Neural progenitor cell (in vitro differentiated cells): ENCODE measurements around the gene ANKRD28. TPM values are rescaled to one million over a fixed set of nuclear protein-coding genes. Genes with fewer than 3 reads are reported as not detected.
A peak's percentile ranks its signal among the peaks of the same experiment; 100 is the strongest.

Experiments
- DNase-seq: peaks from one replicate; pipeline ENCODE4 v3.0.0-alpha.2; 2016; ENCODE audit warnings: low spot score
- H2AFZ ChIP-seq: fragments of 200-600 bp; sonication (generic); replicated peaks from 2 replicates; pipeline ENCODE4 v1.6.1; 2016; ENCODE audit warnings: antibody characterized with exemption
- H3F3A ChIP-seq: fragments of 200-600 bp; sonication (generic); 2 replicates; pipeline ENCODE4 v1.6.1; 2016; ENCODE audit warnings: antibody characterized with exemption, low read depth
- H3K27ac ChIP-seq: fragments of 200-600 bp; sonication (generic); 2 replicates; pipeline ENCODE4 v1.5.1; 2016; ENCODE audit warnings: mild to moderate bottlenecking
- H3K27me3 ChIP-seq: fragments of 200-600 bp; sonication (generic); 2 replicates; pipeline ENCODE4 v1.6.1; 2016; ENCODE audit warnings: mild to moderate bottlenecking, moderate library complexity
- H3K36me3 ChIP-seq: fragments of 200-600 bp; sonication (generic); 2 replicates; pipeline ENCODE4 v1.5.1; 2016
- H3K4me1 ChIP-seq: fragments of 200-600 bp; sonication (generic); 2 replicates; pipeline ENCODE4 v1.6.1; 2016; ENCODE audit warnings: mixed run types
- H3K4me2 ChIP-seq: fragments of 200-600 bp; sonication (generic); 2 replicates; pipeline ENCODE4 v1.6.1; 2016
- H3K4me3 ChIP-seq: fragments of 200-600 bp; sonication (generic); 2 replicates; pipeline ENCODE4 v1.5.1; 2016
- H3K79me2 ChIP-seq: fragments of 200-600 bp; sonication (generic); 2 replicates; pipeline ENCODE4 v1.6.1; 2016; ENCODE audit warnings: low read depth
- H3K9ac ChIP-seq: fragments of 200-600 bp; sonication (generic); 2 replicates; pipeline ENCODE4 v1.6.1; 2016
- H3K9me3 ChIP-seq: fragments of 200-600 bp; sonication (generic); 2 replicates; pipeline ENCODE4 v1.5.1; 2016; ENCODE audit warnings: low read depth
- H4K20me1 ChIP-seq: fragments of 200-600 bp; sonication (generic); 2 replicates; pipeline ENCODE4 v1.6.1; 2016; ENCODE audit warnings: low read depth
- H3K27ac Mint-ChIP-seq: 3 replicates; pipeline ENCODE4 v1.8.0; 2021; ENCODE audit warnings: mixed read lengths
- H3K27me3 Mint-ChIP-seq: 2 replicates; pipeline ENCODE4 v1.8.0; 2022; ENCODE audit warnings: low read depth, mild to moderate bottlenecking, inconsistent platforms, moderate library complexity, mixed read lengths; ENCODE audit not compliant: insufficient read depth
- H3K36me3 Mint-ChIP-seq: 3 replicates; pipeline ENCODE4 v1.8.0; 2021; ENCODE audit warnings: mixed read lengths
- H3K4me1 Mint-ChIP-seq: 3 replicates; pipeline ENCODE4 v1.8.0; 2021; ENCODE audit warnings: mixed read lengths
- H3K4me3 Mint-ChIP-seq: 3 replicates; pipeline ENCODE4 v1.8.0; 2021; ENCODE audit warnings: mild to moderate bottlenecking, moderate library complexity, mixed read lengths
- H3K9me3 Mint-ChIP-seq: 3 replicates; pipeline ENCODE4 v1.8.0; 2020; ENCODE audit warnings: mixed read lengths
- EZH2 ChIP-seq: fragments of 200-600 bp; sonication (generic); IDR thresholded peaks from 2 replicates; pipeline ENCODE4 v1.6.1; 2017; ENCODE audit warnings: antibody characterized with exemption, mild to moderate bottlenecking, moderate library complexity
- EZH2phosphoT487 ChIP-seq: fragments of 200-600 bp; sonication (generic); IDR thresholded peaks from 2 replicates; pipeline ENCODE4 v1.6.1; 2017; ENCODE audit warnings: antibody characterized with exemption
- total RNA-seq: library from RNA; depleted of rRNA; stranded (reverse); fragments of >200 nt; gene quantifications from 2 replicates; pipeline ENCODE4 v1.2.3, GENCODE V29; 2015; ENCODE audit warnings: low replicate concordance
- TF ChIP-seq, protein P1 (sequence below): fragments of 200-600 bp; sonication (generic); IDR thresholded peaks from 2 replicates; pipeline ENCODE4 v1.5.1; 2017; ENCODE audit warnings: antibody characterized with exemption, mild to moderate bottlenecking

The ANKRD28 gene
- total RNA-seq, 1 donor from 2014 or later, result 36.4 TPM

DNA sequence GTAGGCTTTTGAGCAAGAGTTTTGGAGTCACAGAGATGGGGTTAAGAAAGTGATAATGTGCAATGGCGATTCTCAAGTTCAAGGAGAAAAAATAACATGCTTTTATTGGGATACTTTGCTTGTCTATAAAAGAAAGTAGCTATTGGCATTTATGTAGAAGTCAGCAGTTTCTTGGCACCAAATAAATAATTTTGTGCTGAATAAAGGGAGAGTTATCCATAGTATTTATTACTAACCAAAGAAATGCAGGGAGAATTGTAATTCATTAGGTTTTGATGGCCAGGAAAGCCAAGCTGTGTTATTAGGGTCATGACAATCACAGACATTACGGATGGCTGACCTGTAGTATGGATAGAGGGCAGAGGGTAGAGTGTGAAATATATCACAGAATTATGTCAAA is 163.1 kb downstream of the ANKRD28 start:
- Histone ChIP-seq H3K27me3 (no peaks in the 10 kb centered on the region), H3K4me3 (no peak overlapping the region), H2AFZ (no peak overlapping the region), H3K4me2 (no peak overlapping the region), H3K79me2 (no peaks in the 10 kb centered on the region), H3K9me3 (no peaks in the 10 kb centered on the region), H3K9ac (no peak overlapping the region), H4K20me1 (no peaks in the 10 kb centered on the region), H3K4me1 (peaks cover 13% of the 10 kb centered on the region), H3K36me3 (no peaks in the 10 kb centered on the region), H3F3A (peaks cover 5% of the 10 kb centered on the region), H3K27ac (no peak overlapping the region)
- Mint-ChIP-seq H3K27me3 (peaks cover 2% of the 10 kb centered on the region), H3K4me3 (no peak overlapping the region), H3K9me3 (no peaks in the 10 kb centered on the region), H3K36me3 (peaks cover 2% of the 10 kb centered on the region), H3K27ac (no peak overlapping the region), H3K4me1 (peaks cover 43% of the 10 kb centered on the region)
- DNase-seq, result no peak
- TF ChIP-seq EZH2, result no peak
- TF ChIP-seq EZH2phosphoT487, result no peak
- TF ChIP-seq, protein P1, sequence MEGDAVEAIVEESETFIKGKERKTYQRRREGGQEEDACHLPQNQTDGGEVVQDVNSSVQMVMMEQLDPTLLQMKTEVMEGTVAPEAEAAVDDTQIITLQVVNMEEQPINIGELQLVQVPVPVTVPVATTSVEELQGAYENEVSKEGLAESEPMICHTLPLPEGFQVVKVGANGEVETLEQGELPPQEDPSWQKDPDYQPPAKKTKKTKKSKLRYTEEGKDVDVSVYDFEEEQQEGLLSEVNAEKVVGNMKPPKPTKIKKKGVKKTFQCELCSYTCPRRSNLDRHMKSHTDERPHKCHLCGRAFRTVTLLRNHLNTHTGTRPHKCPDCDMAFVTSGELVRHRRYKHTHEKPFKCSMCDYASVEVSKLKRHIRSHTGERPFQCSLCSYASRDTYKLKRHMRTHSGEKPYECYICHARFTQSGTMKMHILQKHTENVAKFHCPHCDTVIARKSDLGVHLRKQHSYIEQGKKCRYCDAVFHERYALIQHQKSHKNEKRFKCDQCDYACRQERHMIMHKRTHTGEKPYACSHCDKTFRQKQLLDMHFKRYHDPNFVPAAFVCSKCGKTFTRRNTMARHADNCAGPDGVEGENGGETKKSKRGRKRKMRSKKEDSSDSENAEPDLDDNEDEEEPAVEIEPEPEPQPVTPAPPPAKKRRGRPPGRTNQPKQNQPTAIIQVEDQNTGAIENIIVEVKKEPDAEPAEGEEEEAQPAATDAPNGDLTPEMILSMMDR, result no peak

DNA sequence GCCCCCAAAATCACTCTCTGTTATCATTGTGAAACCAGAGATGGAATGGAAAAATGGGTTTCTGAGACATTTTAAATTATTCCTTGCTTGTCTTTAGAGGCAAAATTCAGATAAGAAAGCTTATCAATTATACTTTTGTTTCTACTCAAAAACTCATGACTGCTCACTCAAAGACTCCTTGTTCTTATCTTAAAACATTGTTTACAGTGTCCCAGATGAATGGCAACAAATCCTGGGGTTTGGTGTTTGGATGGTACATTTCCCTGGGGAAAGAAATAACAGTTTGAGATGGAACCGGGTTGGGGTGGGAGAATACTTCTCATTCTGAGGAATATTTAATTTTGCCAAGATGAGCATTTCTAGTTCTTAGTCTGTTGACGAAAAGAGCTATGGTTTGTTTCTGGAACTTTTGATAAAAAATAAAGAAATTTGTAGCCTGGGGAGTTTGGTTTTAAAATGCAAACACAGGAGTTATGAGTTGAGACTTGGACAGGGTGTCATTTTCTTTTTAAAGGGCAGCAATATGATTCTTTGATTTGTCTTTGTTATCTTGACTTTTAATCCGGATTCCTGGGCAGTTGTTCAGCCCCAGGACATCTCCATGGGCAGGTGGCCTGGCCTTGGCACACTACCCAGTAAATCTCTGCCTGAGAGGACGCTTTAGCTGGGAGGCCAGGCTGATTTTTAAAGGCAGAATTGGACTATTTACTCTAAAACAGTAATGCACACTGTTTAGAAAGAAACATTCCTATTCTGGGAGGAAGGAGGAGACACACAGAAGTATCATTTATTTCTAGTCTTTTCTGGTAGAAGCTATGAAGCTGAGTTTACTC is 163.8 kb downstream of the ANKRD28 start:
- Histone ChIP-seq H3K79me2 (no peaks in the 10 kb centered on the region), H3K4me2 (no peak overlapping the region), H2AFZ (no peak overlapping the region), H4K20me1 (no peaks in the 10 kb centered on the region), H3K9ac (no peak overlapping the region), H3K36me3 (no peaks in the 10 kb centered on the region), H3K27me3 (no peaks in the 10 kb centered on the region), H3F3A (peaks cover 5% of the 10 kb centered on the region), H3K27ac (no peak overlapping the region), H3K4me3 (no peak overlapping the region), H3K4me1 (peaks cover 13% of the 10 kb centered on the region), H3K9me3 (no peaks in the 10 kb centered on the region)
- DNase-seq, result no peak
- Mint-ChIP-seq H3K4me3 (no peak overlapping the region), H3K36me3 (peaks cover 2% of the 10 kb centered on the region), H3K27me3 (peaks cover 2% of the 10 kb centered on the region), H3K27ac (no peak overlapping the region), H3K9me3 (no peaks in the 10 kb centered on the region), H3K4me1 (peaks cover 43% of the 10 kb centered on the region)
- TF ChIP-seq EZH2phosphoT487, result no peak
- TF ChIP-seq, protein P1, result no peak
- TF ChIP-seq EZH2, result no peak

DNA sequence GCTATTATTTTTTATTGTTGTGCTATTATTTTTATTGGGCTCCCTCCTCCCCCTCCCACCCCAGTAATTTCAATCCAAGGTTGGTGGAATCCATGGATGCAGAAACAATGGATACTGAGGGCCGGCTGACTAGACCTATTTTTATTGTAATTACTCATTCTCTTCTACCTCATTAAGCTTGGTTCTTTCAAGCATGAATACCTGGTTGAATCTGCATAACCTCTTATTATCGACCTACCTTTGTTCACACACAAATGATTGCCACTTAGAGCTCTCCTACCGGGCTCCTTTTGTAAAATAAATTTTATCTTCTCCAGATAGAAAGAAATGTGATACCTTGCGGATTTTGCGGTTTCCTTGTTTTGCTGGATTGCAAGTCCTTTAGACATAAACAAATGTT is 164.6 kb downstream of the ANKRD28 start:
- Mint-ChIP-seq H3K36me3 (peaks cover 2% of the 10 kb centered on the region), H3K27me3 (peaks cover 2% of the 10 kb centered on the region), H3K9me3 (no peaks in the 10 kb centered on the region), H3K4me1 (peaks cover 43% of the 10 kb centered on the region), H3K27ac (no peak overlapping the region), H3K4me3 (no peak overlapping the region)
- Histone ChIP-seq H3F3A (peaks cover 5% of the 10 kb centered on the region), H3K79me2 (no peaks in the 10 kb centered on the region), H4K20me1 (no peaks in the 10 kb centered on the region), H3K4me3 (no peak overlapping the region), H3K9me3 (no peaks in the 10 kb centered on the region), H2AFZ (no peak overlapping the region), H3K4me2 (peak overlapping the region; percentile 4), H3K27ac (no peak overlapping the region), H3K27me3 (no peaks in the 10 kb centered on the region), H3K36me3 (no peaks in the 10 kb centered on the region), H3K4me1 (peaks cover 13% of the 10 kb centered on the region), H3K9ac (no peak overlapping the region)
- peak; percentile 25 for DNase-seq
- no peak for TF ChIP-seq EZH2phosphoT487
- TF ChIP-seq, protein P1, result no peak
- TF ChIP-seq EZH2, result no peak
